COLO829 (cell line): ENCODE results near the gene SLC25A25.

ENCODE experiments used
- DNase-seq: peaks from one replicate; pipeline ENCODE4 v3.0.0; 2012; ENCODE audit warnings: low spot score

Gene SLC25A25

GRCh38 chr9:128145536-128145935 lies 77.5 kb downstream of the SLC25A25 start:
- DNase-seq = no peak

GRCh38 chr9:128145951-128146351 lies 77.9 kb downstream of the SLC25A25 start:
- no peak for DNase-seq

GRCh38 chr9:128146591-128147120 lies 78.6 kb downstream of the SLC25A25 start:
- no peak for DNase-seq

GRCh38 chr9:128148509-128149000 lies 80.5 kb downstream of the SLC25A25 start:
- no peak for DNase-seq

GRCh38 chr9:128149001-128149701 lies 81.1 kb downstream of the SLC25A25 start, which contains the start of gene LCN2:
Gene LCN2 (plus strand): TSS chr9:128149453. CDS start chr9:128149526, 73 bp downstream.
- DNase-seq = no peak

- no peak for DNase-seq
Observed at GRCh38 chr9:128149951-128150593, 82.0 kb downstream of the SLC25A25 start.

GRCh38 chr9:128150594-128151308 lies 82.7 kb downstream of the SLC25A25 start:
- no peak for DNase-seq

GRCh38 chr9:128151309-128152132 lies 83.5 kb downstream of the SLC25A25 start:
- no peak for DNase-seq

GRCh38 chr9:128152133-128153059 lies 84.4 kb downstream of the SLC25A25 start:
- DNase-seq = no peak

- no peak for DNase-seq
Observed at GRCh38 chr9:128153060-128153946, 85.3 kb downstream of the SLC25A25 start.

GRCh38 chr9:128153947-128154695 lies 86.1 kb downstream of the SLC25A25 start:
- DNase-seq = no peak

- no peak for DNase-seq
Observed at GRCh38 chr9:128155736-128156500, 87.9 kb downstream of the SLC25A25 start.
